HCT116 (cell line): ENCODE measurements around the gene PYGO2.

Experiments used
- CEBPB ChIP-seq: IDR thresholded peaks from 2 replicates; pipeline ENCODE4 v1.6.1; 2012; ENCODE audit warnings: low read depth
- CTCF ChIP-seq, 3 experiments: fragments of 200-600 bp in 1 of 3; sonication (generic) in 1 of 3; IDR thresholded peaks in 2 of 3; conservative IDR thresholded peaks in 1 of 3; 2 replicates each; pipeline ENCODE4 v1.5.1; 2012 to 2017; ENCODE audit warnings: low read depth in 2 of 3, low read length in 2 of 3, antibody characterized with exemption in 1 of 3, borderline replicate concordance in 1 of 3, control low read depth in 1 of 3, mild to moderate bottlenecking in 1 of 3, mixed read lengths in 1 of 3, mixed run types in 1 of 3, moderate library complexity in 1 of 3; ENCODE audit not compliant: insufficient read depth in 1 of 3
- MAX ChIP-seq: IDR thresholded peaks from 2 replicates; pipeline ENCODE4 v1.6.1; 2012
- RAD21 ChIP-seq: IDR thresholded peaks from 2 replicates; pipeline ENCODE4 v1.6.1; 2012; ENCODE audit warnings: low read depth, mild to moderate bottlenecking
- REST ChIP-seq: IDR thresholded peaks from 2 replicates; pipeline ENCODE4 v1.6.1; 2012; ENCODE audit warnings: low read depth
- SIN3A ChIP-seq: IDR thresholded peaks from 2 replicates; pipeline ENCODE4 v1.6.1; 2012; ENCODE audit warnings: low read depth
- SP1 ChIP-seq: IDR thresholded peaks from 2 replicates; pipeline ENCODE4 v1.6.1; 2012; ENCODE audit warnings: low read depth

GRCh38 chr1:154931940-154932487, 29.6 kb downstream of the PYGO2 start:
- no peak for TF ChIP-seq MAX
- TF ChIP-seq SIN3A: no peak
- TF ChIP-seq CEBPB: no peak
- no peak for TF ChIP-seq CTCF (IDR thresholded peaks at IDR 0.05 in 2 of 3, conservative IDR thresholded peaks at IDR 0.05 in 1 of 3; ENCODE audit: borderline replicate concordance in 1 of 3, insufficient read depth in 1 of 3, low read depth in 2 of 3, low read length in 2 of 3)
- no peak for TF ChIP-seq RAD21
- TF ChIP-seq REST: no peak
- TF ChIP-seq SP1: no peak
